GM12891 (cell line): ENCODE results near the gene SCN4B.

Experiments
- PAX5 ChIP-seq: IDR thresholded peaks from 2 replicates; pipeline ENCODE4 v1.6.1; 2011; ENCODE audit warnings: low read length, moderate library complexity, mild to moderate bottlenecking; ENCODE audit not compliant: insufficient read depth, severe bottlenecking
- POLR2A ChIP-seq: IDR thresholded peaks from 2 replicates; pipeline ENCODE4 v1.6.1; 2011; ENCODE audit warnings: low read depth, low read length, control low read depth
- POLR2AphosphoS5 ChIP-seq: IDR thresholded peaks from 2 replicates; pipeline ENCODE4 v1.6.1; 2011; ENCODE audit warnings: low read depth, low read length, control low read depth
- POU2F2 ChIP-seq: IDR thresholded peaks from 2 replicates; pipeline ENCODE4 v1.6.1; 2011; ENCODE audit warnings: low read depth, mild to moderate bottlenecking, control low read depth, low read length, moderate library complexity
- SPI1 ChIP-seq: IDR thresholded peaks from 2 replicates; pipeline ENCODE4 v1.6.1; 2011; ENCODE audit warnings: low read depth, low read length, control low read depth

DNA sequence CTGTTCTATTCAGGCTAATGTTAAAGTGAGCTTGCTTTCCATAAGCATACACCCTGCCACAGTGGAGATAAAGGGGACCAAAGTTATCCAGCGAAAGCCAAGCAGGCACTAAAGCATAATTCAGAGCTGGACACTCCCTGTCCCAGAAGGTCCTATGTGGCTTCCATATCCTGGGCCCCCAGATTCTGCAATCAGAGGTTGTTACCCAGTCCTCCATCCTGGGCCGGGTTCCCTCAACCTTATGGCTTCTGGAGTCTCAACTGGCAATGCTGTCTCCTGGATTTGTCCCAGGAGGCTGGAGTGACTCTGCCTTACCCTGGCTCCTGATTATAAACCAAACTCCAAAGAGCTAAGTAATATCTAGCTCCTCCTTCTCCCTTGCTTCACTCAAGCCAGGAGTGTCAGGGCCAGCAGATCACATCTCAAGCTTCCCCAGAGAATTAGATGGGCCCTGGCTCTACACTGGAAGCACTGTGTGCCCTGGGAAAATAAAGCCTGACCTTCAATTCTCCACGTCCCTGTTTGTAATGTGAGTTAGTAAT, 51.9 kb downstream of the SCN4B start:
- TF ChIP-seq POLR2AphosphoS5 = no peak
- no peak for TF ChIP-seq POLR2A
- no peak for TF ChIP-seq PAX5
- no peak for TF ChIP-seq POU2F2
- no peak for TF ChIP-seq SPI1
